Activated CD8-positive, alpha-beta memory T cell treated with anti-CD3 and anti-CD28 coated beads, Interleukin-2, amount 50 U/mL, for 1 hour (primary cell): ENCODE results near the gene ALDH3B2.
"Not testable (repeated sequence)": the region's sequence is repeated elsewhere in the genome, so short reads cannot be mapped to it uniquely, and the experiment has no call there.

ENCODE experiments used
- DNase-seq: peaks from one replicate; pipeline ENCODE4 v3.0.0-alpha.2; 2020; ENCODE audit errors: extremely low read depth

Gene ALDH3B2, protein sequence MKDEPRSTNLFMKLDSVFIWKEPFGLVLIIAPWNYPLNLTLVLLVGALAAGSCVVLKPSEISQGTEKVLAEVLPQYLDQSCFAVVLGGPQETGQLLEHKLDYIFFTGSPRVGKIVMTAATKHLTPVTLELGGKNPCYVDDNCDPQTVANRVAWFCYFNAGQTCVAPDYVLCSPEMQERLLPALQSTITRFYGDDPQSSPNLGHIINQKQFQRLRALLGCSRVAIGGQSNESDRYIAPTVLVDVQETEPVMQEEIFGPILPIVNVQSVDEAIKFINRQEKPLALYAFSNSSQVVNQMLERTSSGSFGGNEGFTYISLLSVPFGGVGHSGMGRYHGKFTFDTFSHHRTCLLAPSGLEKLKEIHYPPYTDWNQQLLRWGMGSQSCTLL

DNA sequence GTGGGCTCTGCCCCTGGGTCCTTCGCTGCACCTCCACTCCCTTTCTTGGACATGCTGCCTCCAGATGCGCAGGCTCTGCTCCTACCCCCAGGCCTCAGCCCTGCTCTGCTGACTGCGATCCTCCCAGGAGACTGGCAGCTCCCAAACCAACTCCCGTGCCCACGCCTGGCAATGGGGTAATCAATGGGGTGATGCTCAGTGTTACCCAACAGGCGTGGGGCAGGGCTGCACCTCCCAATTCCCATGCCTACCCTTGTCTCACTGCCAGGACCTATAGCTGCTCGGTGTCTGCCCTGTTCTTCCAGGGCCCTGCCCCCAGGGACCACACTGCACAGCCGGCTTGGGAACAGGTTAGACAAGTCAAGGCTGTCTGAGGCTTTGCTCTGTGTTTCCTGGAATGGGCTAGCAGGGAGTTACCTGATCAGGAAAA, at the start of gene ALDH3B2:
Gene ALDH3B2 (minus strand): TSS at position 182 of the 430 bp plus-strand sequence. CDS start 7,688 bp downstream, outside the sequence.
- DNase-seq: no peak

- not testable (repeated sequence) for DNase-seq
Measured at GRCh38 chr11:67723036-67723435, 48.6 kb upstream of the ALDH3B2 start.

DNA sequence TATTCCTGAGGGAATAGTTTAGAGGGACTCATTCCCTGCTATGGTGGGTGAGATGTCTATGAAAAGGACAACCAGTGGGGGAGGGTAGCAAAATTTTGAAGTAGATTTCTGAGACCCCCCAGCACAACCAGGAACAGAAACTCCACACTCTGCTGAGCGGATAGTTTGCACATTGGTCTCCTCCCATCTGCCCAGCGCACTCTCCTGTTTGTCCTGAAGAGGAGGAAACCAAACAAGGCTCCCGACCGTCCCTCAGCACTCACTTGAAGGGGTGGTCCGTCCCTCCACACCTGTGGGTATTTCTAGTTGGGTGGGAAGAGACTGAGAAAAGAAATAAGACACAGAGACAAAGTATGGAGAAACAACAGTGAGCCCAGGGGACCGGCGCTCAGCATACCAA, 41.8 kb upstream of the ALDH3B2 start:
- not testable (repeated sequence) for DNase-seq

DNA sequence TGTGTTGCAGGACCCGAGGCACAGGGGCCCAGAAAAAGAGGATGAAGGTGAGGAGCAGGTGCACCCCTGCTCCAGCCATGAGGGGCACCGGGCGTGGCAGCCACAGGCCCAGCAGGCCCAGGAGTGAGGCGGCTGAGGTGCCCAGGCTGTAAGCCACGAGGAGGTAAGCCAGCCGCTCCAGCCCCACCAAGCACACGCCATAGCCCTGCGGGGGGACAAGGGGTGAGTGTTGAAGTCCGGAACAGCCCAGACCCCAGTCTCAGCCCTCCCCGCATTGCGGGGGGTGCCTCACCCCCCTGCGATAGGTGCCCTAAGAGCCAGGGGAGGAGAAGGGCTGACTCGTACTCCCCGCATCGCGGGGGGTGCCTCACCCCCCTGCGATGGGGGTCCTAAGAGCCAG, 41.4 kb upstream of the ALDH3B2 start:
- DNase-seq: not testable (repeated sequence)

DNA sequence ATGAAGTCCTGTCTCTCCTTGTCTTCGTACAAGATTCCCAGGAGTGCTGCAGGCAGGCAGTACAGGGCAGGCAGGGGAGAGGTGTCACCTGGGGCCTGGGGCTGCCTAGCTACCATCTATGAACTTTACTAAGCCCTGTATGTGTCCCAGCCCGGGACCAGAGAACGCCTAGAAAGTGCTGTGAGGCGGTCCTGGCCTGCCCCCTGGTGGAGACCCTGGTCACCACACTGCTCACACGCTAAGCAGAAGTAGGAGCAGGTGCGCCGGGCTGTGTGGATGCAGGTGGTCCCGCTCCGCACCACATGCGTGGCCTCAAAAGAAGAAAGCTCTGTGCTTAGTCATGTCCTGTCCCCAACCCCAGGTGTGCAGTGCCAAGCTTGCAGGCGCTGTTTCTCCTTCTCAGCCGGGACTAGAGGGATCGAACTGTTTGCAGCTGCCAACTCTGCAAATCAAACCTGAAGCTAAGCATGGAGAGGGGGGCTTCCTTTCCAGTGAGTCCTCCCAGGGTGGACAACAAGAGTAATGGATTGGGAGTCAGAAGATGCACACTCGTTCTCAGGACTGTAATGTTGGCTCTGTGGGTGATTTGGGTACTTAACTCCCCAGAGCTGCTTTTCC, 39.6 kb upstream of the ALDH3B2 start:
- peak; percentile 13 for DNase-seq

- DNase-seq: not testable (repeated sequence)
Measured at GRCh38 chr11:67711676-67712075, 37.3 kb upstream of the ALDH3B2 start.

- DNase-seq: not testable (repeated sequence)
Measured at GRCh38 chr11:67711212-67711611, 36.8 kb upstream of the ALDH3B2 start.

DNA sequence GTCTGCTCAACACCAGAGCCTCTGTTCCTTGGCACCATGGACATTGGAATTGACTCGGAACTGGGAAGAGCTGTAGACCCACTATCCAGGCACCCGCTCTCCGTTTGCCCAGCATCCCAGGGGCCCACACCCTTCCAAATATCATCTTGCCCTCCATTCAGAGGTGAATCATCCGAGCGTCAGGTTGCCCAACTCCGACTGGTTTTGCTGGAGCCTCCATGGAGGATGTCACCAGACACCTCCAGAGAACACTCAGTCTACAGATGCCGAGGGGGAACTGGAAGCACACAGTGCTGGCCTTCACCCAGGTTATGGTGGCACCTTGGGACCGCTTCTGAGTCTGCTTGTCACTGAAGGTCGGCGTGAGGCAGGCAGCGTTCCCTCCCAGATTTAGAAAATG, 35.4 kb upstream of the ALDH3B2 start:
- not testable (repeated sequence) for DNase-seq

GRCh38 chr11:67705264-67705663, 30.8 kb upstream of the ALDH3B2 start:
- DNase-seq: no peak

DNA sequence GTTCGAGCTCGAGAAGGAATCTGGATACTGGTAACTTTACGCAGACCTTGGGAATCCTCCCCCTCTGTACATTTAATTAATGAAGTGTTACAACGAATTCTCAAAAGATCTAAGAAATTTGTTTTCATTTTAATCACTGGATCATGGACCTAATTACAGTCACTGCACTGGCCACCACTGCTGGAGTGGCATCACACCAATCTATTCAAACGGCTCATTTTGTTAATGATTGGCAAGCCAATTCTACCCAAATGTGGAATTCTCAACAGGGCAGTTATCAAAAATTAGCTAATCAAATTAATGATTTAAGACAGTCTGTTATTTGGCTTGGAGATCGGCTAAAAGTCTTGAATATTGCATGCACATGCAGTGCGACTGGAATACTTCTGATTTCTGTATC, 30.1 kb upstream of the ALDH3B2 start:
- DNase-seq: no peak

DNA sequence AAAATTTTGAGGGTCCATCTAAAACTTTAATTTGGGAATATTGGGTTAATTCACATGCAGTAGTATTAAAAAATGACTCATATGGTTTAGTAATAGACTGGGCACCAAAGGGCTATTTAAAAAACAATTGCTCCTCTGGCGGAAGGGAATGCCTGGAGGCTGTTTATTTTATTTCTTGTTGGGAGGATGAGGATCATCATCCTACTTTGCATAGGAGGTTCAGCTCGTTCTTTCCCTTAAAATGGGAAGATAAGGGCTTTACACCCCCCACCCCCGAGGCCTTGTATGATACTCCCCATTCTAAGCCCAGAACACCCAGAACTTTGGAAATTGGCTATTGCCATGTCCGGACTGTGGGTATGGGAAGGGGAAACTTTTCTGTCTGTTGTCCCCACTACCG, 29.3 kb upstream of the ALDH3B2 start:
- not testable (repeated sequence) for DNase-seq

- DNase-seq: no peak
Measured at GRCh38 chr11:67700548-67701262, 26.3 kb upstream of the ALDH3B2 start.

DNA sequence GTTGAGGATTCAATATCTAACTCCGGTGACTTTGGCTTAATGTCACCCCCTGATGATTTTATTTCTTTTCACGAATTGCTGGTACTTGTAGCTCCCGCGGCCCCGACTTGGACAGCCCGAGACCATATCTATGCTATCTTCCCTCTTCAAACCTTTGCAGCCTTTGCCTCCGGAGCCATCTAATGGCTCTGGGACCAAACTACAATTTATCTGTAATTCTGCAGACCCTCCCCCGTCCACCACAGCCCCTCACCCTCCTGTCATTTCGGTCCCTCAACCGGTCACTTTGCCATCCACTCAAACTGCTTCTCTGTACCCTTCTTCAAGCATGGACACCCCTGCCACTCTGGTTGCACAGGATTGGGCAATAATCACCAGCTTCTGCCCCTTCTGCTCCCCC, 25.7 kb upstream of the ALDH3B2 start:
- no peak for DNase-seq

DNA sequence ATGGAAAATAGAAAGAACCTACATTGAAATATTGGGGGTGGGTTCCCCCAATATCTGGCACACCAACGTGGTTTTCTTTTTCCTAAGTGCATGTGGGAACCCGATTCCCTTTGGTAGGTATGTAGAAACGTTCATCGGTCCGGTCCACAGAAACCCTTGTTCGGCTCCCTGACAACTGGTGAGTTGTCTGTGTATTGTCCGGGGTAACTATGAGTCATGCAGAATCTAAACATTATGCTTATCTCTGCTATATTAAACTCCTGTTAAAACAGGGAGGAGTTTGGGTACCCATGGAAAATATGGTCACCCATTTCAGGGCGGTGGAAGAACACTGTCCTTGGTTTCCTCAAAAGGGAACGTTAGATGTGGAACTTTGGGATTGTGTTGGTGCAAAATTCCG, 25.1 kb upstream of the ALDH3B2 start:
- no peak for DNase-seq

DNA sequence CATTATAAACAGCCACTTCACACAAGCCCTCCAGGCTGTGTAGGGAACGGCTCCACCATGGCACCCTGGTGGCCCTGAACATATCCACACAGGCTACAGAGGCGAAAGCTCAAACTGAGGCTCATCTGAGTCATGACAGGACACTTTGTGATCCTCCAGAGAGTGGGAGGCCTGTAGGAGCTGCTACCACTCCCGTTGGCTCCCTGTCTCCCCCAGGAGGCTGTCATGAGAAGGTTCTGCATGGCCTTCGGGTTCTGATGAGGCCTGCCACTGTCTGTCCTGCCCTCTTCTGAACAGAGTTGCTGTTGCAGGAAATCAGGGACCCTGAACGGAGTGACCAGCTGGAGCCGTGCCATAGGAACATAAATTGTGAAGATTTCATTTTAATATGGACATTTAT, 23.8 kb upstream of the ALDH3B2 start:
- DNase-seq: no peak

GRCh38 chr11:67697846-67698245, 23.4 kb upstream of the ALDH3B2 start:
- DNase-seq: no peak

- no peak for DNase-seq
Measured at GRCh38 chr11:67696998-67697397, 22.6 kb upstream of the ALDH3B2 start.

DNA sequence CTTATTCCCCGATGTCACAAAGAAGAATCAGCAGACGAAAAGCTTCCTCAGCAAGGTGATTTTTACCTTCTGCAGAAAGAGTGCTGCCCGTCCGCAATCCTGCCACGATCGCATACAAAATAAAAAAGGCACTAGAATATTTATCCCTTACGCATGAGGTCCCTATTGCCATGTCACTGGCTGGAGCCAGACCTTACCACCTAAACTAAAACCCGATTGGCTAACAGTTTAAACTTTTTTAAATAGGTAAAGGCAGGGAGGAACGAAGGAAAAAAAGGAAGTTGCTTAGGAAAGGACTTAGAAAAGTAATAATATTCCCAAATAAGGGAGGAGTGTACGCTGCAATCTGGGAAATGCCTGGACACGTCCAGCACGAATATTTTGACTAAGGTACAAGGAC, 21.2 kb upstream of the ALDH3B2 start:
- no peak for DNase-seq

- DNase-seq: no peak
Measured at GRCh38 chr11:67694875-67695555, 20.6 kb upstream of the ALDH3B2 start.

GRCh38 chr11:67691149-67691548, 16.7 kb upstream of the ALDH3B2 start:
- DNase-seq: no peak

DNA sequence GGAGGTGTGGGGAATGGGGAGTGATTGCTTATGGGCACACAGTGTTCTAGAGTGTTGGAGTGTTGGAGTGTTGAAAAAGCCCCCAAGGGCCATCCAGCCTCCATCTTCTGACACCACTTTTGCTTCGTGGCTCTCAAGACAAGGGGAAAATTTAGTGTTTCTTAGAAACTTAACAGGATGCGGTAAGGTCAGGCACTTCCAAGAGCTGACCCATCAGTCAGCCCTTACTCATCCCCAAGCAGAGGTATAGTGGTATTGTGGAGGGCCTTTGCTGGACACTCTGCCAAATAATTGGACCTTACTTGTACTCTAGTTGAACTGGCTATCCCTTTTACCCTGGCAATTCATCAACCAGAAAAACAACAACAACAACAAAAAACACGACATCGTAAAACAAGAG, 14.8 kb upstream of the ALDH3B2 start:
- no peak for DNase-seq

DNA sequence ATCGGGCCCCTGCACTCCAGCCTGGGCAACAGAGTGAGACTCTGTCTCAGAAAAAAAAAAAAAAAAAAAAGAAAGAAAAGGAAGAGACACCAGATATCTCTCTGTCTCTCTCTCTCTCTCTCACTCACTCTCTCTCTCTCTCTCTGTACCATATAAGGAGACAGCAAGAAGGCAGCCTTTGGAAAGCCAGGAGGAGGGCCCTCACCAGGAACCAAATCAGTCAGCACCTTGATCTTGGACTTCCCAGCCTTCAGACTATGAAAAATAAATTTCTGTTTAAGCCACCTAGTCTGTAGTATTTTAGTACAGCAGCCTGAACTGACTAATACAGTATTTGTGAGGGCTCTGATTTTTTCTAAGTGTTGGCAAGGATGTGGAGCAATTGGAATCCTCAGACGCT, 13.6 kb upstream of the ALDH3B2 start:
- no peak for DNase-seq
